BE2C (cell line): Measurements from ENCODE around the gene PDCD1.

ENCODE experiments used
- DNase-seq: peaks from one replicate; pipeline ENCODE4 v3.0.0-alpha.2; 2020
- H3K27me3 ChIP-seq: fragments of 250-450 bp; sonication (Bioruptor Pico); 2 replicates; pipeline ENCODE4 v1.5.1; 2020; ENCODE audit warnings: mild to moderate bottlenecking
- H3K36me3 ChIP-seq: fragments of 250-450 bp; sonication (Bioruptor Pico); 2 replicates; pipeline ENCODE4 v1.5.1; 2020; ENCODE audit warnings: mild to moderate bottlenecking
- H3K4me1 ChIP-seq: fragments of 250-450 bp; sonication (Bioruptor Pico); 2 replicates; pipeline ENCODE4 v1.5.1; 2020
- H3K4me3 ChIP-seq: 2 replicates; pipeline ENCODE4 v1.5.1; 2011; ENCODE audit warnings: low read depth, low read length
- H3K9me3 ChIP-seq: fragments of 250-450 bp; sonication (Bioruptor Pico); 2 replicates; pipeline ENCODE4 v1.5.1; 2020
- TF ChIP-seq, protein P1 (sequence below): IDR thresholded peaks from 2 replicates; pipeline ENCODE4 v1.5.1; 2012; ENCODE audit warnings: mild to moderate bottlenecking, low read depth, low read length

Gene PDCD1

GRCh38 chr2:241904011-241904718 lies 45.5 kb upstream of the PDCD1 start:
- Histone ChIP-seq H3K4me1 (no peaks in the 10 kb centered on the region), H3K9me3 (no peaks in the 10 kb centered on the region; the same call in 1 of the 2 replicates), H3K27me3 (no peaks in the 10 kb centered on the region), H3K36me3 (no peaks in the 10 kb centered on the region; the same call in 1 of the 2 replicates), H3K4me3 (no peak overlapping the region)
- DNase-seq = no peak
- TF ChIP-seq, protein P1, sequence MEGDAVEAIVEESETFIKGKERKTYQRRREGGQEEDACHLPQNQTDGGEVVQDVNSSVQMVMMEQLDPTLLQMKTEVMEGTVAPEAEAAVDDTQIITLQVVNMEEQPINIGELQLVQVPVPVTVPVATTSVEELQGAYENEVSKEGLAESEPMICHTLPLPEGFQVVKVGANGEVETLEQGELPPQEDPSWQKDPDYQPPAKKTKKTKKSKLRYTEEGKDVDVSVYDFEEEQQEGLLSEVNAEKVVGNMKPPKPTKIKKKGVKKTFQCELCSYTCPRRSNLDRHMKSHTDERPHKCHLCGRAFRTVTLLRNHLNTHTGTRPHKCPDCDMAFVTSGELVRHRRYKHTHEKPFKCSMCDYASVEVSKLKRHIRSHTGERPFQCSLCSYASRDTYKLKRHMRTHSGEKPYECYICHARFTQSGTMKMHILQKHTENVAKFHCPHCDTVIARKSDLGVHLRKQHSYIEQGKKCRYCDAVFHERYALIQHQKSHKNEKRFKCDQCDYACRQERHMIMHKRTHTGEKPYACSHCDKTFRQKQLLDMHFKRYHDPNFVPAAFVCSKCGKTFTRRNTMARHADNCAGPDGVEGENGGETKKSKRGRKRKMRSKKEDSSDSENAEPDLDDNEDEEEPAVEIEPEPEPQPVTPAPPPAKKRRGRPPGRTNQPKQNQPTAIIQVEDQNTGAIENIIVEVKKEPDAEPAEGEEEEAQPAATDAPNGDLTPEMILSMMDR = no peak

DNA sequence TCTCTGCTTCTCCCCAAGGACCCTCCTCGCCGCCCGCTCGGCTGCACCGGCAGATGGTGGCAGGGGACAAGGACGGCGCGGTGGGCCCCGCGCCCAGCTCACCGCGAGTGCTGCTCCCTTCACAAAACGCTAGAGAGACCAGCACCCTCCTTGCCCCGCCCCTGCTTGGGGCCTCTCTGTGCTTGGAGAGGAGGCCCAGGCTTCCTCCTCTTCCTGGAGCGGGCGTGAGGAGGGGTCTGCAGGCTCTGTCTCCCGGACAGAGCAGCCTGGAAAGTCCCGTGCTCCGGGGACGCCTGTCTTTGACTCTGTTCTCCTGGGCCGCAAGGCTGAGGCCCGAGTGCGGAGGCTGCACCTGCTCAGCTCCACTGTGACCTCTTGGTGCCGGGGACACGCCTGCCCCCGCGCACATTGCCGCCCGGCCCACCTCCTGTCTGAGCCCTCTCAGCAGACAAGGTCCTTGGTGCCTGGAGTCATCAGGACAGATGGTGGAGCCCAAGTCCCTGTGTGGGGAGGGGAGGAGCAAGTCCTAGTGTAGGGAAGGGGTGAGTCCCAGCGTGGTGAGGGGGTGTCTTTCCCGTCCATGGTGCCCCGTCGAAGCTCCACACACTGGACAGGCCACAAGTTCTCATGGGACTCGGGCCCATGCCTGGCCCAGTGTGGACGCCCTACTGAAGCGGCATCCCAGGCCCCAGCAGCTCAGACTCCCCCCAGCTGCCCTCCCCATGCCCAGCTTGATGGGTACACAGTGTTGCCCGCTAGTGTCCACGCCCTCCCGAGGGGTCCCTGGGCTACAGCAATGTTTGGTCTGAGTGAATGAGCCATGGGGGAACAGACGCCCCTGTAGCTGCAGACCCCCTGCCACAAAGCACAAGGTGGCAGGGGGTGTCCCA lies 44.7 kb upstream of the PDCD1 start:
- Histone ChIP-seq H3K36me3 (no peaks in the 10 kb centered on the region), H3K4me1 (no peaks in the 10 kb centered on the region), H3K27me3 (no peaks in the 10 kb centered on the region), H3K4me3 (no peak overlapping the region), H3K9me3 (no peaks in the 10 kb centered on the region; the same call in 1 of the 2 replicates)
- TF ChIP-seq, protein P1 = no peak
- no peak for DNase-seq

GRCh38 chr2:241902357-241902991 lies 43.8 kb upstream of the PDCD1 start:
- DNase-seq = no peak
- Histone ChIP-seq H3K27me3 (no peaks in the 10 kb centered on the region), H3K4me3 (no peak overlapping the region), H3K36me3 (no peaks in the 10 kb centered on the region), H3K4me1 (no peaks in the 10 kb centered on the region), H3K9me3 (no peaks in the 10 kb centered on the region; the same call in 1 of the 2 replicates)
- TF ChIP-seq, protein P1 = no peak

DNA sequence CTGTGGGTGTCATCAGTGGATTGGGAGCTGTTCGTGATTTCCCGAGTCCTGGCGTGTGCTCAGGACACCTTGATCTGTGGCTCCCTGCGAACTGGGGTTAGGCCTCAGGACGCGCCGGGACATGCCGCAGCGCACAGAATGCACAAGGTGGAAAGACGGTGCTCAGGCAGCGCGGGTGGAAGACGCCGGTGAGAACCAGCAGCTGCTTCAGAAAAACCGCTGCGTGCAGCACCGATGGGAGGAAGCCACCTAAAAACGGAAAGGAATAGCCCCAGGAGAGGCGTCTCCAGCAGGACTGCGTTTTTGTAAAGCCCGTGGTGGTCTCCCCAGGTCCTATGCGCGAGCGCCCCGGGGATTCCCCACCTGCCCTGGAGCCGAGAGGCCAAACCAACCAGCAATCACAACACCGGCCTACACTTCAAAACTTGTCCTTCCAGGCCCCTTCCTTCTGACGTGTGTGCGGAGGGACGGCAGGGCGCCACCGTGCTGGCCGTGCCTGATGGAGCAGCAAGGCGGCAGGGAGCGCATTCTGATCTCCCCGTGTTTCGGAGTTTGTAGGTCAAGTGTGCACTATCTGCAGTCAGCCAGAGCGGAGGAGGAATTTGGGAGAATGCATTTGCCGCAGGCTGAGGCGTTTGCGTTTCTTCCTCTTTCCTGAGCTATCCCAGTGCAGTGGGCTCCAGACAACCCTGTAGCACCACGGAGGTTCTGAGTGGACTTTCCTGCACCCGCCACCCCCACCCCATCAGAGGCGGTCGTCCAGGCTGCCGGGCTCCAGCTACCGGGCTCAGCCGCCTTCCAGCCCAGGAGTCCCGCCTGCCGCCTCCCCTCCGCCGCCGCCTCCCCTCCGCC lies 43.0 kb upstream of the PDCD1 start:
- no peaks in the 10 kb centered on the region for H3K27me3 ChIP-seq
- H3K36me3 ChIP-seq = no peaks in the 10 kb centered on the region
- H3K9me3 ChIP-seq = no peaks in the 10 kb centered on the region; the same call in 1 of the 2 replicates
- no peak overlapping the region for H3K4me3 ChIP-seq
- no peaks in the 10 kb centered on the region for H3K4me1 ChIP-seq
- DNase-seq = no peak
- TF ChIP-seq, protein P1 = no peak

DNA sequence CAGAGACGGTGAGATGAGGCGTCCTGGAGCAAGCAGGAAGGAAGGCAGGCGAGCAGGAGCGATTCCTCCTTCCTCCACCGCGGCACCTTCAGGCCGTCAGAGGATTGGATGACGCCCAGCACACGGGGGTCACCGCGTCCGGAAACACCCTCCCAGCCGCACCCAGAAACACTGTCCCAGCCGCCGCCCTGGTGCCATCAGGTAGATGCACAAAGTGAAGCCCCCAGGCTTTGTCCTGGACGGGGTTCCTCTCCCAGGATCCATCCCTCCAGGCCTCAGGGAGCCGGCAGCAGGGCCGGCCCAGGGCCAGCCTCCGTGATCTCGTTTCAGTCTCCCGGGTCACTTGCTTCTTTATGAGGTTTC lies 42.3 kb upstream of the PDCD1 start:
- no peaks in the 10 kb centered on the region; the same call in 1 of the 2 replicates for H3K9me3 ChIP-seq
- TF ChIP-seq, protein P1 = no peak
- no peaks in the 10 kb centered on the region for H3K4me1 ChIP-seq
- H3K36me3 ChIP-seq = no peaks in the 10 kb centered on the region
- no peak overlapping the region for H3K4me3 ChIP-seq
- no peak for DNase-seq
- H3K27me3 ChIP-seq = no peaks in the 10 kb centered on the region
